Medulla oblongata (tissue), 1 donor: Measurements from ENCODE around the gene IL10RA.
A peak's percentile ranks its signal among the peaks of the same experiment; 100 is the strongest.

Source experiments
- DNase-seq: peaks from one replicate; pipeline ENCODE4 v3.0.0-alpha.2; 2015; ENCODE audit errors: extremely low spot score

IL10RA gene

DNA sequence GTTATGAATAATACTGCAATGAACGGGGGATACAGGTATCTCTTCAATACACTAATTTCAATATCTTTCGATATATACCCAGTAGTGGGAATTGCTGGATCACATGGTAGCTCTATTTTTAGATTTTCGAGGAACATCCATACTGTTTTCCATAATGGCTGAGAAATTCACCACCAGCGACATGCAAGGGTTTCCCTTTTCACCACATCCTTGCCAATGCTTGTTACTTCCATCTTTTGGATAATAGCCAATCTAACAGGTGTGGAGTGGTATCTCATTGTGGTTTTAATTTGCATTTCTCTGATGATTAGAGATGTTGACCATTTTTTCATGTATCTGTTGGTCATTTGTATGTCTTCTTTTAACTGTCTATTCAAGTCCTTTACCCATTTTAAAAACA is 5.9 kb downstream of the IL10RA start:
- DNase-seq = no peak

DNA sequence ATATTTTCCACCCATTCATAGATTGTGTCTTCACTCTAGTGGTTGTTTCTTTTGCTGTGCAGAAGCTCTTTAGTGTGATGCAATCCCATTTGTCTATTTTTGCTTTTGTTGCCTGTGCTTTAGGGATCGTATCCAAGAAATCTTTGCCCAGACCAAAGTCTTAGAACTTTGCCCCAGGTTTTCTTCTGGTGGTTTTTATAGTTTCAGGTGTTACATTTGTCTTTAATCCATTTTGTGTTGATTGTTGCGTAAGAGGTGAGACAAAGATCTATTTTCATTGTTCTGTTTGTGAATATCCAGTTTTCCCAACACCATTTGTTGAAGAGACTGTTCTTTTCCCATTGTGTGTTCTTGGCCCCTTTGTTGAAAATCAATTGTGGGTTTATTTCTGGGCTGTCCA is 6.4 kb downstream of the IL10RA start:
- DNase-seq = no peak

DNA sequence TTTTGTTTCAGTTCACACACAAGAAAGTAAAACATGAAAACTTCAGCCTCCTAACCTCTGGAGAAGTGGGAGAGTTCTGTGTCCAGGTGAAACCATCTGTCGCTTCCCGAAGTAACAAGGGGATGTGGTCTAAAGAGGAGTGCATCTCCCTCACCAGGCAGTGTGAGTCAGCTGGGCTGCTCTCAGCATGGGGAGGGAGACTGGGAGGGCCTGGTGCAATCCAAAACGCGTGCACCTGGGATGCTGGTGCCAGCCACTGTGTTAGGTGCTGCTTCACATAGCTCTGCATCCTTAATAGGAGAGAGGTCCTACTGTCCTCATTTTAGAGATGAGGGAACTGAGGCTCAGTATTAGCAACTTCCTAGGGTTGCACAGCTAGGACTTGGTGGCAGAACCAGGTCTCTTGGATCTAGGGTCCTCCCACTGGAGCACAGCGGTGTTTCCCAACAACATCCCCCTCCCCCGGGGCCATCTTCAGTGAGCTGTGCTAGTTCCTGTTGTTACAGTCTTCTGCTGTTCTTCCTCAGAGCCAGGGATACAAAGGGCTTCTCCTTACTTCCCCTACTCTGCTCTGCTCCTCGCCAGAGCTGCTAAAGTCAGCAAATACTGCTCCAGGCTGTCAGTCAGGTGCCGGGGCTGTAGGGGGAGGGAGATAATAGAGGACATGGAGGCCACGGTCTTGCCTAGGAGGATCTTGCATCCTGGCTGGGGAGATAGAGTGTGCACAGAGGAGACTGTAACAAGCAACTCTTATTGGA is 8.0 kb downstream of the IL10RA start:
- DNase-seq = peak; percentile 68

DNA sequence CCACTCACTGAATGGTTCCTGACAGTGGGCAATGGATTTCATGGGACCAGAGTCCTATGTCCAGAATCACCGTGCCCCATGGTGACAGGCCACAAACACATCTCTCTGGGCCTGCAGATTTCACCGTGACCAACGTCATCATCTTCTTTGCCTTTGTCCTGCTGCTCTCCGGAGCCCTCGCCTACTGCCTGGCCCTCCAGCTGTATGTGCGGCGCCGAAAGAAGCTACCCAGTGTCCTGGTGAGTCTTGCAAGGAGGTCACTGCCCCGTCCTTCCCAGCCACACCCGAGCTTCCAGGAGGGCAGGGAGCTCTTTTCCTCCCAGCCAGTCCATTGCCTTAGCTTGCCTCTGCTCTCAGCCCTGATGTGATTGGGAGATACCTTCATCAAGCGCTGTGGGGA is 9.3 kb downstream of the IL10RA start:
- no peak for DNase-seq

DNA sequence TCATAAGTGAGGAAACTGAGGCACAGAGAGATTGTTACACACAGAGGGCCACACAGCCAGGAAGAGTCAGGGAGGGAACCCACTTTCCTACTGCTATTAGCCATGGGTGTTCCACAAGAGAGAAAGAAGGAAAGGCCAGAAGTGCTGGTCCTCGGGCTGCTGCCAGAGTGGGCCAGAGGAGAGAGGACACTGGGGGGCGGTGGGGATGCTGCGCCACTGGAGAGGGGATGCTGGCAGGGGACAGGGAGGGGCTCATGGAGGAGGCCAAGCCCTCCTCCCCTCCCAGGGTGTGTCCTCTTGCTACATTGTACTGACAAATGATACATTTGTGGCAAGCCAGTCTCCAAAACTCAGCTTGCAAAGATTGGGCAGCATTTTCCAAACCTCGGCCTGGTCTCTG is 9.9 kb downstream of the IL10RA start:
- no peak for DNase-seq

DNA sequence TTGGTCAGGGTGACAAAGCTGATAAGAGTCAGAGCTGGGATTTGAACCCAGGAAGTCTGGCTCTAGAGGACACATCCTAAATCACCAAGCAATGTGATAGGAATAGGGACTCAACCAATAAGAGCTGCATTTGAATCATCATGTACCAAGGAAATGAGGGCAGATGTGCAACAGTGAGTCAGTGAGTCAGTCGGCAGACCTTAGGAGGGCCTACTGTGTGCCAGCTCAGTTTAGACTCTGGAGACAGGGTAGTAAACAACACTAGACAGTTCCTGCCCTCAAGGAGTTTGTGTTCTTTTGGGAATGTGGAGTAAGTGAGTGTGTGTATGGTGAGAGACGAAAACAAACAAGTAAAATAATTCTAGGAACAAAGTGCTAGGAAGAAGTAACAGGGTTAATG is 11.2 kb downstream of the IL10RA start:
- no peak for DNase-seq

DNA sequence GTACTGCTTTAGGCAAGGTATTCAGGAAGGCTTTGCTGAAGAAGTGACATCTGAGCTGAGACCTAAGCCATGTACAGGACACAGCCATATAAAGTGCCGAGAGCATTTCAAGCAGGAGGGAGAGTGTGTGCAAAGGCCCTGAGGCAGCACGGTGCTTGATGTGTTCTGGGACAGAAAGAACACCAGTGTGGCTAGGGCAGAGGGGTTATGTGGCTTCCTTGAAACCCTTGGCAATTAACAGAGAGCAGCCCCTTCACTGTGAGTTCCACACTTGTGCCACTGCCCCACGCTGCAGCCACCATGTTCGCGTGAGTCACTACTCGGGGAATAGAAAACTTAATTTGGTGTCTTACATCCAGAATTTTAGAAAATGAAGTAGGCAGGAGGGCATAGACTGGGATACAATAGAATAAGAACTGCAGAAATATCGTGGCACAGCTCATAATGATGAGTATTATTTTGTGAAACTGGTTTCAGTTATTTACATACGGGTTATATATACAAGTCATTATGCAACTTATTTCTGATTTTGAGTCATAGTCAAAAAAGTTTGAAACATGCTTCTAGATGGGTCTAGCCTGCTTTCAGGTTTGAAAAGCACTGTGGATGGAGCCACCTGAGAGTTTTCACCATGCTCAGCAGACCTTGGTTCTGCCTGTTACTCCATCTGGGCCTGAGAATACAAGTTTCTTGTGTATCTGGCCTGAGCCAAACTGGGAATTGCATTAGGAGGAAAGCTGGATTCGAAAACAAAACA is 11.8 kb downstream of the IL10RA start:
- DNase-seq = no peak

DNA sequence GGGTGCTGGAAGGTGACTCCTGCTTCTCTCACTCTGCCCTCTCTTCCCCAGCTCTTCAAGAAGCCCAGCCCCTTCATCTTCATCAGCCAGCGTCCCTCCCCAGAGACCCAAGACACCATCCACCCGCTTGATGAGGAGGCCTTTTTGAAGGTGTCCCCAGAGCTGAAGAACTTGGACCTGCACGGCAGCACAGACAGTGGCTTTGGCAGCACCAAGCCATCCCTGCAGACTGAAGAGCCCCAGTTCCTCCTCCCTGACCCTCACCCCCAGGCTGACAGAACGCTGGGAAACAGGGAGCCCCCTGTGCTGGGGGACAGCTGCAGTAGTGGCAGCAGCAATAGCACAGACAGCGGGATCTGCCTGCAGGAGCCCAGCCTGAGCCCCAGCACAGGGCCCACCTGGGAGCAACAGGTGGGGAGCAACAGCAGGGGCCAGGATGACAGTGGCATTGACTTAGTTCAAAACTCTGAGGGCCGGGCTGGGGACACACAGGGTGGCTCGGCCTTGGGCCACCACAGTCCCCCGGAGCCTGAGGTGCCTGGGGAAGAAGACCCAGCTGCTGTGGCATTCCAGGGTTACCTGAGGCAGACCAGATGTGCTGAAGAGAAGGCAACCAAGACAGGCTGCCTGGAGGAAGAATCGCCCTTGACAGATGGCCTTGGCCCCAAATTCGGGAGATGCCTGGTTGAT is 12.6 kb downstream of the IL10RA start:
- DNase-seq = no peak

DNA sequence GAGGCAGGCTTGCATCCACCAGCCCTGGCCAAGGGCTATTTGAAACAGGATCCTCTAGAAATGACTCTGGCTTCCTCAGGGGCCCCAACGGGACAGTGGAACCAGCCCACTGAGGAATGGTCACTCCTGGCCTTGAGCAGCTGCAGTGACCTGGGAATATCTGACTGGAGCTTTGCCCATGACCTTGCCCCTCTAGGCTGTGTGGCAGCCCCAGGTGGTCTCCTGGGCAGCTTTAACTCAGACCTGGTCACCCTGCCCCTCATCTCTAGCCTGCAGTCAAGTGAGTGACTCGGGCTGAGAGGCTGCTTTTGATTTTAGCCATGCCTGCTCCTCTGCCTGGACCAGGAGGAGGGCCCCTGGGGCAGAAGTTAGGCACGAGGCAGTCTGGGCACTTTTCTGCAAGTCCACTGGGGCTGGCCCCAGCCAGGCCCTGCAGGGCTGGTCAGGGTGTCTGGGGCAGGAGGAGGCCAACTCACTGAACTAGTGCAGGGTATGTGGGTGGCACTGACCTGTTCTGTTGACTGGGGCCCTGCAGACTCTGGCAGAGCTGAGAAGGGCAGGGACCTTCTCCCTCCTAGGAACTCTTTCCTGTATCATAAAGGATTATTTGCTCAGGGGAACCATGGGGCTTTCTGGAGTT is 13.3 kb downstream of the IL10RA start:
- DNase-seq = no peak

DNA sequence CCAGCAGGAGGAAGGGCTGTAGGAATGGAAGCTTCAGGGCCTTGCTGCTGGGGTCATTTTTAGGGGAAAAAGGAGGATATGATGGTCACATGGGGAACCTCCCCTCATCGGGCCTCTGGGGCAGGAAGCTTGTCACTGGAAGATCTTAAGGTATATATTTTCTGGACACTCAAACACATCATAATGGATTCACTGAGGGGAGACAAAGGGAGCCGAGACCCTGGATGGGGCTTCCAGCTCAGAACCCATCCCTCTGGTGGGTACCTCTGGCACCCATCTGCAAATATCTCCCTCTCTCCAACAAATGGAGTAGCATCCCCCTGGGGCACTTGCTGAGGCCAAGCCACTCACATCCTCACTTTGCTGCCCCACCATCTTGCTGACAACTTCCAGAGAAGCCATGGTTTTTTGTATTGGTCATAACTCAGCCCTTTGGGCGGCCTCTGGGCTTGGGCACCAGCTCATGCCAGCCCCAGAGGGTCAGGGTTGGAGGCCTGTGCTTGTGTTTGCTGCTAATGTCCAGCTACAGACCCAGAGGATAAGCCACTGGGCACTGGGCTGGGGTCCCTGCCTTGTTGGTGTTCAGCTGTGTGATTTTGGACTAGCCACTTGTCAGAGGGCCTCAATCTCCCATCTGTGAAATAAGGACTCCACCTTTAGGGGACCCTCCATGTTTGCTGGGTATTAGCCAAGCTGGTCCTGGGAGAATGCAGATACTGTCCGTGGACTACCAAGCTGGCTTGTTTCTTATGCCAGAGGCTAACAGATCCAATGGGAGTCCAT is 14.1 kb downstream of the IL10RA start:
- DNase-seq = no peak

DNA sequence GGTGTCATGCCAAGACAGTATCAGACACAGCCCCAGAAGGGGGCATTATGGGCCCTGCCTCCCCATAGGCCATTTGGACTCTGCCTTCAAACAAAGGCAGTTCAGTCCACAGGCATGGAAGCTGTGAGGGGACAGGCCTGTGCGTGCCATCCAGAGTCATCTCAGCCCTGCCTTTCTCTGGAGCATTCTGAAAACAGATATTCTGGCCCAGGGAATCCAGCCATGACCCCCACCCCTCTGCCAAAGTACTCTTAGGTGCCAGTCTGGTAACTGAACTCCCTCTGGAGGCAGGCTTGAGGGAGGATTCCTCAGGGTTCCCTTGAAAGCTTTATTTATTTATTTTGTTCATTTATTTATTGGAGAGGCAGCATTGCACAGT is 14.6 kb downstream of the IL10RA start:
- no peak for DNase-seq

DNA sequence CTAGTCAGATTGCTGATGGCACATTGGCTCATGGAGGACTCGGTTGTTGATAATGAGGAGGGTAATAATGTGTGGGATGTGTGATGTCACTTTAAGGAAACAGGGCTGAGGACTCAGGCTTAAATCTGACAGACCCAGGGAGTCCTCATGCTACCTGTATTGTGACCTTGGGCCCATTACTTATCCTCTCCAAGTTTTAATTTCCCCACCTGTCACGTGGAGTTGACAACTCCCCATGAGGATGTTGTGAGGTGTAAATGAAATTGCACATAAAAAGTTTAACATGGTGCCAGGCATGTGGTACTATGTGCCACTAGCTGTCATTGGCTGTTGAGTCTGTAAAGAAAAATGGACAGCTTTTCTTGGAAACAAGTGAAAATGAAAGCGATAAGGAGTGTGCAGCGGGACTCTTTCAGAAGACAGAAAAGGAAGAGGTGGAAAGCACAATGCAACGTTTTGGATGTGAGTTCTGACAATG is 15.3 kb downstream of the IL10RA start:
- no peak for DNase-seq

DNA sequence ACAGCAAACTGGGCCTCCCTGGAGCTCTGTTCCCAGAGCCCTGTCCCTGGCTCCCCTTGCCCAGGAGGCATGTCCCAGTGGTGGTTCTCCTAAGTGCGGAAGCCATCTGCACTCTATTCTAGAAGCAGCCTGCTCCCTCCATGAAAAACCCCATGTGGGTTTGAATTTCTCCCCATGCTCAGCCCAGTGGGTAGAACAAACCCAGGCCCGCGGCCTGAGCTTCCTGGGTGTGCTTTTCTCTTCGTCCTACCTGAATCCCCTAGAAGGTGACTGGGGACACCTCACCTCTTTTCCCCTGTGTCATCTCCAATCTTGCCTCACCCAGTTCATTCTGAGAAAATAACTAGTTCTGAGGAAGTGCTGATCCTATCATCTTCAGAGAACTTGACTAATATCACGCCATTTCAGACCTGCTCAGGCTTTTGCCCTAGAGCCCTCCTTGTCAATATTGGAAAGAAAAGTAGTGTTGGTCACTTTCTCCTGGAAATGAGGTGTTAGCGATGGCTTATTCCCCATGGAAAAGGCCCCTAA is 15.9 kb downstream of the IL10RA start:
- DNase-seq = no peak

DNA sequence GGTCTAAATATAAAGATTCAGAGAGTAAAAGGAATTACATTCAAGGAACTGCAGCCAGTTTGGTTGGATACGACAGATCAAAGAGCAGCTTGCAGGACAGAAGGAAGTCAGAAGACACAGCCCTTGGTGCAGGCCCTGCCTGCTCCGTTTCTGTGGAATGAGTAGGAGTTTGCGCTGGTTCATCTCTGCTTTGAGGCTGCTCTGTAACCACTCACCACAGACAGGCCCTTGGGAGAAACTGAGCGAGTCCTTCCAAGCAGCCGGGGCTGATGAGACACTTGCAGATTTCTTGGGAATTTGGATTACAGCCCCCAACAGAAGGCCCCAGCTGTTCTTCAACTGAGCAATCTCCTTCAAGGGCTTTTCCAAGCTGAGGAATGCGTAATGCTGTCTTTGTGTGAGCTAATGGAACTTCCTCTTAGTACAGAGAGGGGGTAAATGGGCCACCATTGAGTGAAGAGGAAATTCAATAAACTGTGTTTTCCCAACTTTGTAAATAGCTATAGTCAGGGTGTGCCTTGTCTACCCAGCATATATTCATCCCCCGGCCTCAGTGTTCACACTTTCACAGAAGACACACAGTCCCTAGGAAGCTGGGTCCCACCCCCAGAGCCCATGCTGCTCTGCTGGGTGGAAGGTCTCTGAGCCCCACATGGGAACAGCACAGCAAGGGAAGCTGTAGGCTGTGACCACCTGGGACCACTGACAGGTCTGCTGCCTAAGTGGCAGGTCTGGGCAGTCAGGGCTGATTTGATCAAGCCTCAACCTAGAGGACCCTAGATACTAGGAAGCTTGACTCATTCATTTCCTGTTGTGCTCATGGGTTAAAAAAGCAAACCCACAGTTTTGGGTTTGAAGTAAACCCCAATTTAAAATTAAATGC is 16.6 kb downstream of the IL10RA start:
- DNase-seq = peak; percentile 47

DNA sequence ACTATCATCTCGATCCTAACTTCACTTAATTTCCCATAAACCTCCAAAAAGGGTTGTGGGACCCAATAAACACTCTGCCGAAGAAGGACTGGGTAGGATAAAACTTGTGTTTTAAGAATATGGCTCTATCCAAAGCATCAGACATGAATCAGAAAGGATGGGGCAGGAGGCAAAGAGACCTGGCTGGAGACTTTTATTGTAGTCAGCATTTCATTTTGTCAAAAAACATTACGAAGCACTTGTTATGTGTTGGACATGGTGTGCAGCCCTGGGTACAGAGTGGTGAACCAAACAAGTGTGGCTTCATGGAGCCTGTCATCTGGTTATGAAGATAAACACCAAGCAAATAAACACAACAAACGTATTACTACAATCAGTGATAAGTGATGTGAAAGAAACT is 17.3 kb downstream of the IL10RA start:
- no peak for DNase-seq

DNA sequence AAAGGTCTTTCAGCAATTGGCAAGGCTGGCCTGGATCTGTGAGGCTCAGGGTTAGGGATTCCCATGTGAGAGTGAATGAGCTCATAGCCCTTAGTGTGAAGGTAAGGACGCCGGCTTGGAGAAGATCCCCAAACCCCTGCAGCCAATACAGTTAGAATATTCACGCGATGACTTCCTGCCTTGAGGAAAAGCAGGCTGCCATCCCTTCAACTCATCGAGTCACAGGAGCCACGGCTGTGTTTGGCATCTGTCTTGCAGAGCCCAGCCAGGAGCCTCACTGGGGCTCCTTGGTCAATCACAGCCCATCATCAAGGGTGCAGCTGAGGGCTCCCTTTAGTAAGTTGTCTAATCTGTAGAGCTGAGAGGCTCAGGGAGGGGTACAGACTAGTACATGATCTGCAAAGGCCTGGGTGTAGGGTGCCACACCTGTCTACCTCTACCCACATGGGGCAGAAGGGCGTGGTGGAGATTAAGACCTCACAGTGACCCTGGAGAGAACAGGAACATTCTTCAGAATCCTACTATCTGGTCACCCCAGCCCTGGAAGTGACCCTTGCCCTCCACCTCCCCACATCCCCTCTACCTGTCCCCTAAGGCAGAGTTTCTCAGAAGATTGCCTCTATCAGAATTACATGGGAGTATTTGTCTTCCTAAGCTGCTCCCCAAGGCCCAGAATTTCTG is 18.5 kb downstream of the IL10RA start:
- no peak for DNase-seq

DNA sequence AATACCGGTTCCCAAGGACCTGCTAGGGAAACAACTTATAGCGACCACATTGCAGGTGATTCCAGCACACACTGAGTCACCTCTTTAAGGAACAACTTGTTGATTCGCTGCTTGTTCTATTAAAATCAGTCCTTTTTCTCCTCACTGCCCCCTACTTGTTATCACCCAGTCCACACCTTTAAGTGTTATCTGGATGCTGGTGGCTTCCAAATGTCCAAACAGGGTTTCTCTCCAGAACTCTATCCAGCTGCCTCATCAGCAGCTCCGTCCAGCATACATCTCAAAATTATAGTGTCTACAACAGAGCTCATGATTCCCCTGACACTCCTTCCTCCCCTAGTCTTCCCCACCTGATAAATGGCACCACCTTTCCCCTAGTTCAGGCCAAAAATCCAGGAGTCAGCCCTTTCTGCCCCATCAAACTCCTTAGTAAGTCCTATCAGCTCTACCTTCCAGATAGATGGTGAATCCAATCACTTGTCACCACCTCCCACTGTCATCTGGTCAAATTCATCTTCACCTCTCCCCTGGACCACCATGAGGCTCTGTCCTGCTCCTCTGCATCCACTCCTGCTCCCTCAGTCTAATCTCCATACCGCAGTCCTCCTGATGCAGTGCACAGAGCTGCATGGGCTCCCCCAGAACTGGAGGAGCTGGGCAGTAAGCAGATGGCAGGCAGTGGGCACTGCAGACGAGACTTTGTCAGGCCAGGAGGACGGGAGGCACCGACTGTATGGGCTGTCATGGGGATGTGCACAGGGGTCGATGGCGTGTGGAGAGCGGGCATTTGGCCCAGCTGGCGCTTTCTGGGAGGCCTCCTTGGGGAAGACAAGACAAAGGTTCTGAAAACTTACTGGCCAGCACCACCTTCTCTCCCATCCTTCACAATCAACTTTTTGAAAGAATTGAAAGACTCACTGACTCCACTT is 19.3 kb downstream of the IL10RA start:
- DNase-seq = no peak

DNA sequence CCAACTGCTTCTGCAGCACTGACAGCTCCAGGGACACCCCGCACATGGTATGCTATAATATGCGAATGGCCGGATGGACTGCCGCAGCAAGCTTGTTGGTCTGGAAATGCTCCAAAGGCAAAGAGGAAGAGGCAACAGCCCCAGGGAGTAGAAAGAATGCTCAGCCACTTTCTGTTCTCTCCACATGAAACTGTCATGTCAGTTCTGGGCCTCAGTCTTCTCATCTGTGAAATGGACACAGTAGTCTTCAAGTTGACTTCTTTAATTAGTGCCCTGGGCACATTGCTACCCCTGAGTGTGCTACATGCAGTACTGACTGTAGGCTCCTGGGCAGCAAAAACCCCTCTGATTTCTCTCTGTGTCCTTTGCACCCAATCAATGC is 19.9 kb downstream of the IL10RA start:
- peak; percentile 57 for DNase-seq

DNA sequence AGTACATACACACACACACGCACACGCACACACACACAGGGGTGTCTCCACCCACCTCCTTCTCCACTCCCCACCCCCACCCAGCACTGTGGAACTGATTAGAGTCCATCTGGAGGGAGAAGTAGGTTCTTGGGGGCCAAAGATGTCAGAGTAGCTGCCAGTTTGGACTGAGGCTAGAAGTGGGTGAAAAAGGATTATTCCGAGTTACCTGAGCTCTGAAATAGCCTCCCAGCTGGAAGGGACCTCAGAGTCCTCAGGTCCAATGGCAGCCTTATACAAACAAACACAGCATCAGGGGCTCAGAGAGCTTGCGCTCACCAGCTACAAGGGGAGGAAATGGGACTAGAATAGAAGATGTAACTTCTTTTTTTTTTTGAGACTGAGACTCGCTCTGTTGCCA is 20.8 kb downstream of the IL10RA start:
- no peak for DNase-seq
